Activated effector memory CD4-positive, alpha-beta T cell treated with Interleukin-2 at 50 U/mL for 16 hours (primary cell): ENCODE results near the gene PSMD8.
"Not testable (repeated sequence)": the region's sequence is repeated elsewhere in the genome, so short reads cannot be mapped to it uniquely, and the experiment has no call there.

Experiments
- DNase-seq: peaks from one replicate; pipeline ENCODE4 v3.0.0-alpha.2; 2020

The PSMD8 gene

GRCh38 chr19:38374332-38375097 is at the start of gene PSMD8:
Gene PSMD8, plus strand, starts transcription at chr19:38374571. Its CDS starts 31 bp downstream, at chr19:38374602.
- peak; percentile 98 for DNase-seq

- DNase-seq, result no peak
Observed at GRCh38 chr19:38326591-38326990, 47.8 kb upstream of the PSMD8 start.

GRCh38 chr19:38329651-38330050 is 44.7 kb upstream of the PSMD8 start:
- DNase-seq, result no peak

GRCh38 chr19:38331728-38332127 is 42.6 kb upstream of the PSMD8 start:
- DNase-seq, result no peak

- DNase-seq, result no peak
Observed at GRCh38 chr19:38333245-38333644, 41.1 kb upstream of the PSMD8 start.

GRCh38 chr19:38335949-38336637 is 38.3 kb upstream of the PSMD8 start:
- DNase-seq, result peak; percentile 92

- DNase-seq, result peak; percentile 92
Observed at GRCh38 chr19:38336638-38337359, 37.6 kb upstream of the PSMD8 start.

GRCh38 chr19:38337360-38337653 is 37.1 kb upstream of the PSMD8 start:
- DNase-seq, result no peak

- DNase-seq, result not testable (repeated sequence)
Observed at GRCh38 chr19:38339011-38339410, 35.4 kb upstream of the PSMD8 start.

- DNase-seq, result no peak
Observed at GRCh38 chr19:38340927-38341326, 33.4 kb upstream of the PSMD8 start.

- no peak for DNase-seq
Observed at GRCh38 chr19:38346837-38347236, 27.5 kb upstream of the PSMD8 start.

- no peak for DNase-seq
Observed at GRCh38 chr19:38350883-38351282, 23.5 kb upstream of the PSMD8 start.

- DNase-seq, result no peak
Observed at GRCh38 chr19:38351865-38352395, 22.4 kb upstream of the PSMD8 start.

- no peak for DNase-seq
Observed at GRCh38 chr19:38352611-38353010, 21.8 kb upstream of the PSMD8 start.

- DNase-seq, result no peak
Observed at GRCh38 chr19:38355728-38356725, 18.3 kb upstream of the PSMD8 start.

GRCh38 chr19:38358071-38358470 is 16.3 kb upstream of the PSMD8 start:
- DNase-seq, result no peak

- DNase-seq, result no peak
Observed at GRCh38 chr19:38359242-38360021, 14.9 kb upstream of the PSMD8 start.

GRCh38 chr19:38360351-38360750 is 14.0 kb upstream of the PSMD8 start:
- no peak for DNase-seq

- DNase-seq, result no peak
Observed at GRCh38 chr19:38360839-38361631, 13.3 kb upstream of the PSMD8 start.

- peak; percentile 44 for DNase-seq
Observed at GRCh38 chr19:38361633-38362075, 12.7 kb upstream of the PSMD8 start.
